Pancreas (tissue), 10 donors: ENCODE data around the gene FAM110D. TPM values are rescaled to one million over a fixed set of nuclear protein-coding genes. Genes with fewer than 3 reads are reported as not detected.

Experiments used
- ATAC-seq, 4 donors: fragments of 200-7000 bp; cut with Tn5 transposase; one replicate each; pipeline versions ENCODE4 v1.8.0 to v1.9.1; 2020; ENCODE audit warnings: mild to moderate bottlenecking in 4 of 4, moderate library complexity in 4 of 4
- DNase-seq, 6 donors: peaks; one replicate each; pipeline ENCODE4 v3.0.0-alpha.2; 2020
- FAIRE-seq: peaks from 2 replicates; lab custom pipeline; 2012; peaks lifted over from hg19 to GRCh38; lab: Jason Lieb, UNC
- H3K27ac ChIP-seq, 4 donors: fragments of 200-600 bp; sonication (generic); 1 replicate in 3 of 4; 2 replicates in 1 of 4; pipeline versions ENCODE4 v1.5.0 to v1.8.0; 2020
- H3K27me3 ChIP-seq, 4 donors: fragments of 200-600 bp; one replicate each; pipeline ENCODE4 v1.8.0; 2021
- H3K36me3 ChIP-seq, 3 donors: fragments of 200-600 bp; sonication (generic) in 1 of 3; one replicate each; pipeline versions ENCODE4 v1.5.0 to v1.8.0; 2020 to 2021
- H3K4me1 ChIP-seq, 3 donors: fragments of 200-600 bp; one replicate each; pipeline ENCODE4 v1.8.0; 2021
- H3K4me3 ChIP-seq, 4 donors: fragments of 200-600 bp; sonication (generic) in 2 of 4; one replicate each; pipeline versions ENCODE4 v1.5.0 to v1.8.0; 2020 to 2021
- H3K9me3 ChIP-seq, 4 donors: fragments of 200-600 bp; one replicate each; pipeline ENCODE4 v1.8.0; 2021
- WGBS, 2 donors: extraction: QIAGEN DNeasy Blood & Tissue Kit; methylation state at CpG; one replicate each; pipeline ENCODE4 v1.1.7; 2013; 5-methylcytosine and 5-hydroxymethylcytosine counted together
- intact Hi-C, 3 donors: fragments of 100-400 bp; cut with DNase I; formaldehyde crosslinking; loops; one replicate each; pipeline versions ENCODE4 v1.11.1 to v1.14.2; 2022
- polyA plus RNA-seq, 2 donors: library from polyadenylated mRNA; stranded (reverse); fragments of 200-250 nt; gene quantifications; one replicate each; pipeline ENCODE4 v1.2.3, GENCODE V29; 2013
- total RNA-seq, 6 donors: library from RNA; stranded (reverse); fragmentation: NEBNext Ultra II Directional in 4 of 6; extraction: Animal tissue kit (Norgen Biotek cat#: 25700) in 4 of 6; gene quantifications; one replicate each; pipeline versions ENCODE4 v1.2.1 to v1.2.4, GENCODE V29; 2021 to 2023
- TF ChIP-seq, protein P1 (sequence below), 4 donors: fragments of 200-600 bp; sonication (generic) in 3 of 4; IDR thresholded peaks; one replicate each; pipeline versions ENCODE4 v1.5.0 to v1.8.0; 2021; ENCODE audit warnings: antibody characterized with exemption in 4 of 4
- donor health status: healthy with polysubstance abuse.
- donor health status: DM: no; HTN: no; CAD: no; lungs with moderate emphysema.
- donor health status: DM: no; HTN: no; CAD: no.
- donor health status: control.
- donor health status: control.
- donor health status: Bipolar disorder and iron deficiency.
- donor health status: DM: yes; HTN: yes; CAD: no.
- donor health status: DM: no; HTN: no; CAD: no.
- donor health status: DM: no; HTN: no; CAD: no.
- donor health status: DM: yes; HTN: yes; CAD: no.

FAM110D gene
- total and polyA plus RNA-seq, 8 donors = 0.79 to 3.5 (median 1.1) TPM

DNA sequence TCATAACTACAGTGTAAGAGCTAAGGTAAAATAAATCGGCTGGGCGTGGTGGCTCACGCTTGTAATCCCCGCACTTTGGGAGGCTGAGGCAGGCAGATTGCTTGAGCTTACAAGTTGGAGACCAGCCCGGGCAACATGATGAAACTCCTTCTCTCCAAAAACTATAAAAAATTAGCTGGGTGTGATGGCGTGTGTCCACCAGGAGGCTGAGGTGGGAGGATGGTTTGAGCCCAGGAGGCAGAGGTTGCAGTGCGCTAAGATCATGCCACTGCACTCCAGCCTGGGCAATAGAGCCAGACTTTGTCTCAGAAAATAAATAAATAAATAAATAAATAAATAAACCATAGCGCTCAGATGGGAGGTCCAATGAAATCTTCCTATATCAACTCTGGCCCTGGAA lies 16.7 kb upstream of the FAM110D start:
- no peaks in the 10 kb centered on the region for H3K27me3 ChIP-seq
- no peak overlapping the region for H3K27ac ChIP-seq
- H3K4me1 ChIP-seq = no peaks in the 10 kb centered on the region
- no peaks in the 10 kb centered on the region for H3K9me3 ChIP-seq
- TF ChIP-seq, protein P1, sequence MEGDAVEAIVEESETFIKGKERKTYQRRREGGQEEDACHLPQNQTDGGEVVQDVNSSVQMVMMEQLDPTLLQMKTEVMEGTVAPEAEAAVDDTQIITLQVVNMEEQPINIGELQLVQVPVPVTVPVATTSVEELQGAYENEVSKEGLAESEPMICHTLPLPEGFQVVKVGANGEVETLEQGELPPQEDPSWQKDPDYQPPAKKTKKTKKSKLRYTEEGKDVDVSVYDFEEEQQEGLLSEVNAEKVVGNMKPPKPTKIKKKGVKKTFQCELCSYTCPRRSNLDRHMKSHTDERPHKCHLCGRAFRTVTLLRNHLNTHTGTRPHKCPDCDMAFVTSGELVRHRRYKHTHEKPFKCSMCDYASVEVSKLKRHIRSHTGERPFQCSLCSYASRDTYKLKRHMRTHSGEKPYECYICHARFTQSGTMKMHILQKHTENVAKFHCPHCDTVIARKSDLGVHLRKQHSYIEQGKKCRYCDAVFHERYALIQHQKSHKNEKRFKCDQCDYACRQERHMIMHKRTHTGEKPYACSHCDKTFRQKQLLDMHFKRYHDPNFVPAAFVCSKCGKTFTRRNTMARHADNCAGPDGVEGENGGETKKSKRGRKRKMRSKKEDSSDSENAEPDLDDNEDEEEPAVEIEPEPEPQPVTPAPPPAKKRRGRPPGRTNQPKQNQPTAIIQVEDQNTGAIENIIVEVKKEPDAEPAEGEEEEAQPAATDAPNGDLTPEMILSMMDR (IDR thresholded peaks at IDR 0.05) = no peak
- intact Hi-C loops = loop anchor here in 1 of 3 donors (10.0 kb wide), 1 partner anchor 107 kb away; no protein-coding TSS in a partner anchor
- ATAC-seq (no peak), DNase-seq (no peak), FAIRE-seq (no peak)
- H3K36me3 ChIP-seq = no peaks in the 10 kb centered on the region
- no peak overlapping the region for H3K4me3 ChIP-seq
- 89 to 90% methylated on average over 8 of the region's 8 CpGs for WGBS, 2 donors

DNA sequence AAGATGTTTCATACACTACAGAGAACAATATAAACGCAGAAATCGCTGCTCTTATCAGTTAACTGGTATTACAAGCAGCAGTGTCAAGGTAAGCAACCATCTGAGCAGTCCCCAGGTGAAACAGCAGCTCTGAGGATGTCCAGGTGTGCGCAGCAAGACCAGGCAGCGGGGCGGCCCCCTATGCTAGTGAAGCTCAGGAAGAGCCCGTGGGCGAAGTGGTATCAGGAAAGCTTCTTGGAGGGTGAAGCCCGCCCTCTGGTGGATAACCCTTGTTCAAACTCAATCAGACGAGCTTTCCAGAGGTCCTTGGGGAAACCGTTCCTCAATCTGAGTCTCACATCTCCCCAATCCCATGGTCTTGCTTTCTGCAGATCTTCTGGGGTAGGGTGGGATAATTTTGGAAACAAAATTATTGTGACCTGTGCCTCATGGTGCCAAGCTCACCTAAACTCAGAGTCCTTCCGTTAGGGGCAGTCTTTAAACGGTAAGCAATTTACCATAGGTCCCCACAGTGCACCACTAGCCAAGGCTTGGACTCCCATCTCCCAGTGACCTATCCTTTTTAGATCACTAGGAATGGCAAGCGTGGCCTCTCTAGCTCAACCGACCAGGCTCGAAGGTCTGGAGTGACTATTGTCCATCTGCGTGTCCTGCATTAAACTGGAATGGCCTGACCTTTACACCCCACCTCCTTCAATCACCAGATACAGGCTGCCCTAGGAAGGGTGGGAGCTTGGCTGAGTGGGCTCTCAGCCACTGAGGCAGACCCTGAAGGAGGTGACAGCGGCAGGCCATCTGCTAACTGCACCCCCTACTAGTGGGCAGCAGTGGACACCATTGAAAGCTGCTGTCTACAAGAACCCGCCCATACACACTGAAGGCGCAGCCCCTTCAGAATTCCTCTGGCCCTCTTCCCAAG lies 13.6 kb upstream of the FAM110D start:
- TF ChIP-seq, protein P1 (IDR thresholded peaks at IDR 0.05) = peak; percentile 51 to 77 (median 70)
- intact Hi-C loops = loop anchor here in 2 of 3 donors (5.0 to 10.0 kb wide), 3 partner anchors 38 to 113 kb away; no protein-coding TSS in a partner anchor
- DNase-seq (peak in 5 of 6 donors; percentile 73 to 85 (median 80)), ATAC-seq (peak; percentile 96 to 100 (median 98)), FAIRE-seq (no peak)
- 20 to 21% methylated on average over 19 of the region's 19 CpGs for WGBS, 2 donors
- Histone ChIP-seq H3K36me3 (no peaks in the 10 kb centered on the region), H3K9me3 (no peaks in the 10 kb centered on the region), H3K4me3 (no peak overlapping the region), H3K27me3 (no peaks in the 10 kb centered on the region), H3K27ac (no peak overlapping the region), H3K4me1 (no peaks in the 10 kb centered on the region)

- Histone ChIP-seq H3K4me3 (no peak overlapping the region), H3K4me1 (no peaks in the 10 kb centered on the region), H3K27ac (no peak overlapping the region), H3K9me3 (no peaks in the 10 kb centered on the region), H3K36me3 (no peaks in the 10 kb centered on the region), H3K27me3 (no peaks in the 10 kb centered on the region)
- ATAC-seq (no peak), DNase-seq (no peak), FAIRE-seq (no peak)
- TF ChIP-seq, protein P1 (IDR thresholded peaks at IDR 0.05) = no peak
- 31 to 33% methylated on average over 6 of the region's 6 CpGs for WGBS, 2 donors
- intact Hi-C loops = loop anchor here in 2 of 3 donors (5.0 to 10.0 kb wide), 3 partner anchors 39 to 114 kb away; no protein-coding TSS in a partner anchor
Measured at GRCh38 chr1:26145960-26146294, 13.0 kb upstream of the FAM110D start.

GRCh38 chr1:26148887-26149286 lies 10.0 kb upstream of the FAM110D start:
- no peaks in the 10 kb centered on the region for H3K27me3 ChIP-seq
- DNase-seq (no peak), FAIRE-seq (no peak), ATAC-seq (no peak)
- H3K4me1 ChIP-seq = no peaks in the 10 kb centered on the region
- TF ChIP-seq, protein P1 (IDR thresholded peaks at IDR 0.05) = no peak
- H3K9me3 ChIP-seq = no peaks in the 10 kb centered on the region
- H3K4me3 ChIP-seq = no peak overlapping the region
- H3K36me3 ChIP-seq = no peaks in the 10 kb centered on the region
- intact Hi-C loops = loop anchor here in 2 of 3 donors (5.0 to 10.0 kb wide), 3 partner anchors 42 to 117 kb away; no protein-coding TSS in a partner anchor
- H3K27ac ChIP-seq = no peak overlapping the region
